GM18909 (cell line): Measurements from ENCODE around the gene ADRM1.

Experiments
- ATAC-seq: cut with Tn5 transposase; IDR thresholded peaks from one replicate; pipeline ENCODE4 v1.9.1; 2021; ENCODE audit warnings: mild to moderate bottlenecking; ENCODE audit not compliant: unreplicated experiment, poor library complexity

ADRM1 gene

GRCh38 chr20:62351469-62352401 lies 48.9 kb downstream of the ADRM1 start:
- no peak for ATAC-seq

DNA sequence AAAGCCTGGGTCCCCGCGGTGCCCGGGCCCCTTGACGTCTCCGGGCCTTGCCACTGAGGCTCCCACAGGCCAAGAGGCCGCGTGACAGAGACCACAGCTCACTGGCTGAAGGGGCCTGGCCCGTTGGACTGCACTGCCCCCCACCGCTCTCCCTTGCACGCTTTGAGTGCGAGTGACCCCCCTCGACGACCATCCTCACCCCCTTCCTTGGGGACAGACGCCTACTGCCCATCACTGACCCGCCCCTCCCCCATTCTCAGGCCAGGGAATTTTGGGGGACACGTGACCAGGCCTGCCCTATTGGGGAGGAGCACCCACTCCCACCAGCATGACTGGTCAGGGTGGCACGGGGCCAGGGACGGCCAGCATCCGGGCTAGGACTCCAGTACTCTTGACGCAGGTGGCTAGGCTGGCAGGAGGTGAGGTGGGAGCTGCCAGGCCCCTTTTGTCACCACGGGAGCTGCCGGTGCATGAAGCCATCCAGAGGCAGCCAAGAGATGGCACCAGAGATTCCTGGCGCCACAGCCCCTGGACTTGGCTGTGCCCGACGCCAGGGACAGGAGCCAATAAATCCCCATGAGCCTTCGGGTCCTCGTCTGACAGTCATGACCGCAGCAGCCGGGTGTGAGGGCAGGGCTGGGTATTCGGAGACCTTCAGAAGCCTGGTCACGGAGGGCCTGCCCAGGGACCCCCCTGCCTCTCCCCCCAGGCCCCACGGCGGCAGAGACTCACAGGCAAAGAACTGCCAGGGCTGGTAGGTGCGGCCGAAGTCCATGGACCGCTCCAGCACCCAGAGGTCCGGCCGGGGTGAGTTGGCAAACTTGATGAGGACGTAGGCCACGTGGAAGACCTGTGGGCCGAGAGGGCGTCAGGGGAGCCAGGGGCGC lies 49.8 kb downstream of the ADRM1 start:
- ATAC-seq, result no peak

GRCh38 chr20:62353289-62354030 lies 50.7 kb downstream of the ADRM1 start:
- ATAC-seq, result no peak

DNA sequence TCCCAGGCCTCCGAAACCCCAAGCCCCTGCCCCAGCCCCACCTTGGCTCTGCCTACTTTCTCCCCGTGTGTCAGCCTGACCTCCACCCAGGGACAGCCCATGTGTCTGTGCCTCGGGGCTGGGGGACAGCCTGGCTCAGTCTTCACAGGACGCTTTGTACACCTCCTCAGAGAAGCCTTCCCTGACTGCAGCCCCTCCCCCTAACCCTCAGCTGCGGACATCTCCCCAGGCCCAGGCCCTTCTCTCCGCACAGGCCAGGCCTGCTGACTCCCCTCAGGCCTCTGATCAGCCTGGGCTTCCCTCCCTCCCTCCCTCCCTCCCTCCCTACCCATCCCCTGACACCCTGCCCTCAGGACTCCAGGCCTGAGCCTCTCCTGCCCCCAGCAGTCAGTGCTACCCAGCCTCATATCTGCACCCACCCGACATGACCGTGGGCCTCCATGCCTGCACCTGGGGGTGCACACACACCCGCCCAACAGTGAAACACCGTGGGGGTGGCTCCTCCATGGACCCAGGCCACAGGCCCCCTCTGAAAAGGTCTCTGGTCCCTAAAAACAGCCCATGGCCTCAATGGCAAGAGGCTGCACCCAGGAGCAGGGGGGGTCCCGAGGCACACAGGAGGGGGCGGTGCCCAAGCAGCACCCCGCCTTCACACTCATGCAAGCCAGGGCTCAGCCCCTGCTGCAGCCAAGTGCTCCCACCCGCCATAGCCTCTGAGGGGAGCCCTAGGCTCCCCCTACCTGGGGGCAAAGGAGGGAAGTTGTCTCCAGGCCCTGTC lies 51.4 kb downstream of the ADRM1 start:
- no peak for ATAC-seq

DNA sequence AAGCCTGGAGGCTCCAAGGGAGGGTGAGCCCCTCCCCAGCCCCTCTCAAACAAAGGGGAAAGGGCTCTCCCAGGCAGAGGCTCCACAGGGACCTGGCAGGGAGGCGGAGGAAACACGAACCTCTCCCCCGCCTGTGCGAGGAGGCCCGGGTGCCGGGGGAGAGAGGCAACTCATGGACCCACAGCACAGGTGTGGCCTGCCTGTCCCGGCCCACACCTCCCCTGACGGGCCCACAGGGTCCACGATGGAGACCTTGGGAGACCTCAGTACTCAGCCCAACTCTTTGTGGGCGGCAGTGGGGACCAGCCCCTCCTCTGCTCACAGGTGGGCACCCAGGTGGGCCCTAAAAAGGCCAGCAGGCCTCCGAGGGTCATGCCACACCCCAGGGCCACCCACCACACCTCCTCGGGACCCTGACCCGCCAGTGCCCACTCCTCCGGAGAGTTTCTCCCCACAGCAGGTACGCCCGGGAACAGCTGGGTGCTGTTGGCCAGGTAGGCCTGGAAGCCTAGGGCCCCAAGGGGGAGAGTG lies 52.1 kb downstream of the ADRM1 start:
- no peak for ATAC-seq

GRCh38 chr20:62355516-62355877 lies 52.7 kb downstream of the ADRM1 start:
- ATAC-seq, result no peak

- no peak for ATAC-seq
Observed at GRCh38 chr20:62355878-62356588, 53.2 kb downstream of the ADRM1 start.

DNA sequence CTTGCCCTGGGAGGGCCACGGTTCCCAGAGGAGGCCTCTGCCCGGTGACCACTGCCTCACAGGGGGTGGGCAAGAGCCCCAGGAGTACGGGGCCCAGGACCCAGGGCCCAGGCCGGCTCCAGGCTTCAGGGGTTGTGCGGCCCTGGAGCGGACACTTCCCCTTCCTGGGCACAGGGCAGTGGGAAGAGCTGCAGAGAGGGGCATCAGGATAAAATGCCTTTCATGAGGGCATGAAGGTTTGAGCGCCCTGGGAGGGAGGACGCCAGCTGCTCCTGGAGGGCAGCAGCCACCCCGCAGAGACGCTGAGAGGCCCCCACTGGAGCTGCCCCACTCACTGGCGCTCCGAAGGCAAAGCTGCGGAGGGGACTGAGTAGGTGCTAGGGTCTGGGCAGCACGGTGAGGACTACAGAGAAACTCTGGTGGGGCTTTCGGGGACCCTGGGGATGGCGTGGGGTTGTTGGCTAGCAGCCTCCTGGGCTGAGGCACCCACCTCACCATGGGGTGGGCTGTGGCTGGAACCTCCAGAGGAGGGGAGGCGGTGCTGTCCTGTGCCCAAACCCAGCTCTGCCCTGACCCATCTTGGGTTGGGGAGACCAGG lies 53.9 kb downstream of the ADRM1 start:
- ATAC-seq, result no peak

- ATAC-seq, result no peak
Observed at GRCh38 chr20:62357187-62357667, 54.4 kb downstream of the ADRM1 start.

- no peak for ATAC-seq
Observed at GRCh38 chr20:62357681-62358080, 54.9 kb downstream of the ADRM1 start.
